ENCODE measurements around the gene COMMD1. TPM values are rescaled to one million over a fixed set of nuclear protein-coding genes. Genes with fewer than 3 reads are reported as not detected.
"Not testable (repeated sequence)": the region's sequence is repeated elsewhere in the genome, so short reads cannot be mapped to it uniquely, and the experiment has no call there.

Gene COMMD1
- total RNA-seq, 4 donors from 2014 or later, result 51.8 to 78.6 (median 58.3) TPM

DNA sequence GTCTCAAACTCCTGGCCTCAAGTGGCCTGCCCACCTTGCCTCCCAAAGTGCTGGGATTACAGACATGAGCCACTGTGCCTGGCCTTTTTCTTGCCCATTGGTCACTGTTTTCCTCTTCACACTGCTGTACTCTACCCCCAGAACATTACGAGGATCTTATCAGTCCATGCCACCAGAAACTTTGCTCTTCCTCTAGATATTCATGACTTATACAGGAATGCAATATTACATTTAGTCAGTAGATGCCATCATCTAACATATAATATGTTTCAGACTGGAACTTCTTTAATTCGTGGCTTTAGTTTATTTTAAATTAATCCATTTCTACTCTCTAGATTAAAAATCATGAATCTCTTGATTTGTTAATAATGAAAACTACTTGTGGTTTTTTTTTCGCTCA, 135.5 kb downstream of the COMMD1 start:
- H3K4me3 ChIP-seq, result no peak overlapping the region
- H3K27me3 ChIP-seq, result no peaks in the 10 kb centered on the region
- no peak overlapping the region for H3K27ac ChIP-seq
- H3K36me3 ChIP-seq, result no peaks in the 10 kb centered on the region
- DNase-seq (no peak), ATAC-seq (no peak)
- H3K4me1 ChIP-seq, result peaks cover 7 to 14% of the 10 kb centered on the region in 2 donors
- in situ Hi-C loops (cut with MboI; ENCODE audit: low sequenced_read_pairs in 4 of 4), result no loop called here
- intact Hi-C loops (cut with DNase I; ENCODE audit: low total_unique reads), result no loop called here
- TF ChIP-seq POLR2A (IDR thresholded peaks at IDR 0.05), result no peak
- TF ChIP-seq, protein P1, sequence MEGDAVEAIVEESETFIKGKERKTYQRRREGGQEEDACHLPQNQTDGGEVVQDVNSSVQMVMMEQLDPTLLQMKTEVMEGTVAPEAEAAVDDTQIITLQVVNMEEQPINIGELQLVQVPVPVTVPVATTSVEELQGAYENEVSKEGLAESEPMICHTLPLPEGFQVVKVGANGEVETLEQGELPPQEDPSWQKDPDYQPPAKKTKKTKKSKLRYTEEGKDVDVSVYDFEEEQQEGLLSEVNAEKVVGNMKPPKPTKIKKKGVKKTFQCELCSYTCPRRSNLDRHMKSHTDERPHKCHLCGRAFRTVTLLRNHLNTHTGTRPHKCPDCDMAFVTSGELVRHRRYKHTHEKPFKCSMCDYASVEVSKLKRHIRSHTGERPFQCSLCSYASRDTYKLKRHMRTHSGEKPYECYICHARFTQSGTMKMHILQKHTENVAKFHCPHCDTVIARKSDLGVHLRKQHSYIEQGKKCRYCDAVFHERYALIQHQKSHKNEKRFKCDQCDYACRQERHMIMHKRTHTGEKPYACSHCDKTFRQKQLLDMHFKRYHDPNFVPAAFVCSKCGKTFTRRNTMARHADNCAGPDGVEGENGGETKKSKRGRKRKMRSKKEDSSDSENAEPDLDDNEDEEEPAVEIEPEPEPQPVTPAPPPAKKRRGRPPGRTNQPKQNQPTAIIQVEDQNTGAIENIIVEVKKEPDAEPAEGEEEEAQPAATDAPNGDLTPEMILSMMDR (IDR thresholded peaks at IDR 0.05 in 4 of 5, conservative IDR thresholded peaks at IDR 0.05 in 1 of 5), result no peak
- no peaks in the 10 kb centered on the region for H3K9me3 ChIP-seq

DNA sequence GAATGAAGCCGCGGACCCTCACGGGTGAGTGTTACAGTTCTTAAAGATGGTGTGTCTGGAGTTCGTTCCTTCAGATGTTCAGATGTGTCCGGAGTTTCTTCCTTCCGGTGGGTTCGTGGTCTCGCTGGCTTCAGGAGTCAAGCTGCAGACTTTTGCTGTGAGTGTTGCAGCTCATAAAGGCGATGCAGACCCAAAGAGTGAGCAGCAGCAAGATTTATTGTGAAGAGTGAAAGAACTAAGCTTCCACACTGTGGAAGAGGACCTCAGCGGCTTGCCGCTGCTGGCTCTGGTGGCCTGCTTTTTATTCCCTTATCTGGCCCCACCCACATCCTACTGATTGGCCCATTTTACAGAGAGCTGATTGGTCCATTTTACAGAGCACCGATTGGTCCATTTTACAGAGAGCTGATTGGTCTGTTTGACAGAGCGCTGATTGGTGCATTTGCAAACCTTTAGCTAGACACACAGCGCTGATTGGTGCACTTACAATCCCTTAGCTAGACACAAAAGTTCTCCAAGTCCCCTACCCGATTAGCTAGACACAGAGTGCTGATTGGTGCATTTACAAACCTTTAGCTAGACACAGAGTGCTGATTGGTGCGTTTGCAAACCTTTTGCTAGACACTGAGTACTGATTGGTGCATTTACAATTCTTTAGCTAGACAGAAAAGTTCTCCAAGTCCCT, 136.4 kb downstream of the COMMD1 start:
- H3K27ac ChIP-seq; H3K27me3 ChIP-seq; H3K4me3 ChIP-seq; H3K9me3 ChIP-seq; in situ Hi-C loops (cut with MboI; ENCODE audit: low sequenced_read_pairs in 4 of 4); H3K36me3 ChIP-seq; intact Hi-C loops (cut with DNase I; ENCODE audit: low total_unique reads); ATAC-seq; DNase-seq: not testable (repeated sequence)
- H3K4me1 ChIP-seq, result peaks cover 7 to 14% of the 10 kb centered on the region in 2 donors

DNA sequence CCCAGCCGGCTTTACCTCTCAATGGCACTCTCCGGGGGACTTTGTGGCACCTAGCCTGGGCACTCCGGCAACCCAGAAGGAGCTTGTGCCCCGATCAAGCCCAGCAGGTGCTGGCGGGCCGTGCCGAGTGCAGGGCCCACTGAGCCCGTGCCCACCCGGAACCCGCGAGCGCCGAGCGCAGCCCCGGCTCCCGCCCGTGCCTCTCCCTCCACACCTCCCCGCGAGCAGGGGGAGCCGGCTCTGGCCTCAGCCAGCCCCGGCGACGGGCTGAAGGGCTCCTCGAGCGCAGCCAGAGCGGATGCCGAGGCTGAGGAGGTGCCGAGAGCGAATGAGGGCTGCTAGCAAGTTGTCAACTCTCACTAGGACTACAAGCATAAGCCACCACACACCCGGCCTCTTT, 136.9 kb downstream of the COMMD1 start:
- peak overlapping the region in 1 of 4 donors; percentile 32 for H3K27ac ChIP-seq
- peaks cover 7 to 14% of the 10 kb centered on the region in 2 donors for H3K4me1 ChIP-seq
- H3K4me3 ChIP-seq, result no peak overlapping the region
- no peak for TF ChIP-seq POLR2A (IDR thresholded peaks at IDR 0.05)
- TF ChIP-seq, protein P1 (IDR thresholded peaks at IDR 0.05 in 4 of 5, conservative IDR thresholded peaks at IDR 0.05 in 1 of 5), result no peak
- DNase-seq (no peak), ATAC-seq (no peak)
- in situ Hi-C loops (cut with MboI; ENCODE audit: low sequenced_read_pairs in 4 of 4), result no loop called here
- H3K27me3 ChIP-seq, result no peaks in the 10 kb centered on the region
- intact Hi-C loops (cut with DNase I; ENCODE audit: low total_unique reads), result no loop called here
- H3K9me3 ChIP-seq, result no peaks in the 10 kb centered on the region
- H3K36me3 ChIP-seq, result no peaks in the 10 kb centered on the region

DNA sequence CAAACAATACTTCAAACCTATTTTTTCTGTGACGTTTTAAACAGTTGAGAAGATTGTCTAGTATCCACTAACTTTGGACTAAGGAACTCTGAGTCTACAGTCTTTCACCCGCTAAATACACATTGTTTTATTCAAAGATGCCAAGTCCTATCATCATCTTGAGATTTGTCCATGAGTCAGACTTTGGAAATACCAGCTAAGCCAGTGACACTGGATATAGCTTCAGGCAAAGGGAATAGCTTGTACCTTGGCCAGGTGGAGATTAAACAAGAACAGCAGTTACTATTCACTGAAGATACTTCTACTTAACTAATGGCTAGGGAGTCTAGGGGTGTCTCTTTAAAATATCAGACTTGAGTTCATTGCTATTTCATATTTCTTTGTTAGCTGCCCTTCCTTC, 137.5 kb downstream of the COMMD1 start:
- in situ Hi-C loops (cut with MboI; ENCODE audit: low sequenced_read_pairs in 4 of 4), result no loop called here

DNA sequence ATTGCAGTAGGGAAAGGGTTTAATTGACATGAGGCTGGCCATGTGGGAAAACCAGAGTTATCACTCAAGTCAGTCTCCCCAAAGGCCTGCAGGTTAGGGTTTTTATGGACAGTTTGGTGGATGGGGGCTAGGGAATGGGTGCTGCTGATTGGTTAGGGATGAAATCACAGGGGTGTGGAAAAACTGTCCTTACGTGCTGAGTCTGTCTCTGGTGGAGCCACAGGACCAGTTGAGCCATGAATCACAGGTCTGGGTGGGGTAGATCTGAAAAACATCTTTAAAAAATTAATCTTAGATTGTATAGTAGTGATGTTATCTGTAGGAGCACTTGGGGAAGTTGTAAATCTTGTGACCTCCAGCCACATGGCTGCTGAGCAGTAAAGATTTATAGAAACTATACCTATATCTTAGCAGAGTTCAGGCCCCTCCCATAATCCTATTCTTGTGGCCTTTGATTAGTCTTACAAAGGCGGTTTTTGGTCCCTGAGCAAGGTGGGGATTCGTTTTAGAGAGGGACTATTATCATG, 139.6 kb downstream of the COMMD1 start:
- Histone ChIP-seq H3K36me3 (no peaks in the 10 kb centered on the region), H3K27ac (no peak overlapping the region), H3K4me1 (peaks cover 7 to 14% of the 10 kb centered on the region in 2 donors), H3K9me3 (no peaks in the 10 kb centered on the region), H3K27me3 (no peaks in the 10 kb centered on the region), H3K4me3 (no peak overlapping the region)
- in situ Hi-C loops (cut with MboI; ENCODE audit: low sequenced_read_pairs in 4 of 4), result no loop called here
- ATAC-seq, result no peak
- DNase-seq, result no peak
- TF ChIP-seq, protein P1 (IDR thresholded peaks at IDR 0.05 in 4 of 5, conservative IDR thresholded peaks at IDR 0.05 in 1 of 5), result no peak
- TF ChIP-seq POLR2A (IDR thresholded peaks at IDR 0.05), result no peak
- intact Hi-C loops (cut with DNase I; ENCODE audit: low total_unique reads), result no loop called here

More for the DNA sequence above, 137.5 kb downstream of the COMMD1 start:
- Histone ChIP-seq H3K27ac (peak overlapping the region in 1 of 4 donors; percentile 32), H3K4me3 (no peak overlapping the region), H3K9me3 (no peaks in the 10 kb centered on the region), H3K36me3 (no peaks in the 10 kb centered on the region), H3K4me1 (peaks cover 7 to 14% of the 10 kb centered on the region in 2 donors), H3K27me3 (no peaks in the 10 kb centered on the region)
- ATAC-seq (peak; percentile 99), DNase-seq (peak in 1 of 2 donors; percentile 23)
- no peak for TF ChIP-seq POLR2A (IDR thresholded peaks at IDR 0.05)
- TF ChIP-seq, protein P1 (IDR thresholded peaks at IDR 0.05 in 4 of 5, conservative IDR thresholded peaks at IDR 0.05 in 1 of 5), result no peak
- intact Hi-C loops (cut with DNase I; ENCODE audit: low total_unique reads), result no loop called here

All from gastrocnemius medialis (tissue), 4 donors.